Muscle of leg (tissue), 11 donors: Measurements from ENCODE around the gene EFNA5. TPM values are rescaled to one million over a fixed set of nuclear protein-coding genes. Genes with fewer than 3 reads are reported as not detected.

Experiments used
- DNase-seq: peaks from one replicate; pipeline ENCODE4 v3.0.0; 2013
- H3K27ac ChIP-seq: one replicate; pipeline ENCODE4 v1.5.1; 2013; ENCODE audit warnings: mild to moderate bottlenecking, low read length, control low read depth
- H3K27me3 ChIP-seq: one replicate; pipeline ENCODE4 v1.6.1; 2013; ENCODE audit warnings: low read length; ENCODE audit not compliant: control insufficient read depth, insufficient read depth
- H3K36me3 ChIP-seq: one replicate; pipeline ENCODE4 v1.6.1; 2013; ENCODE audit warnings: low read length; ENCODE audit not compliant: control insufficient read depth, insufficient read depth
- H3K4me1 ChIP-seq: one replicate; pipeline ENCODE4 v1.6.1; 2013; ENCODE audit warnings: low read length; ENCODE audit not compliant: control insufficient read depth, insufficient read depth
- H3K4me3 ChIP-seq: one replicate; pipeline ENCODE4 v1.5.1; 2013; ENCODE audit warnings: low read length, control low read depth
- H3K9me3 ChIP-seq: replicated peaks from 2 replicates; pipeline ENCODE4 v1.6.1; 2013; ENCODE audit warnings: low read depth, low read length; ENCODE audit not compliant: control insufficient read depth
- WGBS: methylation state at CpG from one replicate; pipeline ENCODE4 v1.1.5; 2013; ENCODE audit warnings: missing lambda C conversion rate; ENCODE audit not compliant: insufficient coverage; 5-methylcytosine and 5-hydroxymethylcytosine counted together
- polyA plus RNA-seq, 8 donors: library from polyadenylated mRNA; unstranded; fragments of 120-200 nt; gene quantifications; one replicate each; pipeline versions ENCODE4 v1.2.1 to v1.2.3, GENCODE V29; 2013; ENCODE audit warnings: inconsistent platforms in 1 of 8, low replicate concordance in 1 of 8; ENCODE audit not compliant: insufficient read length in 8 of 8, insufficient read depth in 1 of 8
- total RNA-seq: library from RNA; stranded (reverse); fragments of 120-200 nt; gene quantifications from one replicate; pipeline ENCODE4 v1.2.4, GENCODE V29; 2013

EFNA5 gene
- total and polyA plus RNA-seq, 9 donors = 2.2 to 11.4 (median 4.0) TPM

- H3K9me3 ChIP-seq = no peaks in the 10 kb centered on the region
- peaks cover 7% of the 10 kb centered on the region for H3K4me1 ChIP-seq
- H3K4me3 ChIP-seq = no peak overlapping the region
- H3K27ac ChIP-seq = no peak overlapping the region
- H3K36me3 ChIP-seq = no peaks in the 10 kb centered on the region
- no peak for DNase-seq
- no peaks in the 10 kb centered on the region for H3K27me3 ChIP-seq
- no CpG with 5 or more reads among the region's 1 CpG for WGBS
Observed at GRCh38 chr5:107383414-107383813, 287.3 kb downstream of the EFNA5 start.

GRCh38 chr5:107381189-107381856, 289.4 kb downstream of the EFNA5 start:
- Histone ChIP-seq H3K4me1 (peaks cover 4% of the 10 kb centered on the region), H3K9me3 (no peaks in the 10 kb centered on the region), H3K4me3 (no peak overlapping the region), H3K36me3 (no peaks in the 10 kb centered on the region), H3K27ac (no peak overlapping the region), H3K27me3 (no peaks in the 10 kb centered on the region)
- WGBS = 90% methylated on average over 8 of the region's 13 CpGs
- DNase-seq = peak; percentile 22

GRCh38 chr5:107380654-107381053, 290.1 kb downstream of the EFNA5 start:
- Histone ChIP-seq H3K4me1 (peaks cover 4% of the 10 kb centered on the region), H3K9me3 (no peaks in the 10 kb centered on the region), H3K27me3 (no peaks in the 10 kb centered on the region), H3K4me3 (no peak overlapping the region), H3K27ac (no peak overlapping the region), H3K36me3 (no peaks in the 10 kb centered on the region)
- WGBS = 83% methylated on average over 1 of the region's 10 CpGs
- no peak for DNase-seq

GRCh38 chr5:107378218-107378899, 292.4 kb downstream of the EFNA5 start:
- H3K36me3 ChIP-seq = no peaks in the 10 kb centered on the region
- H3K9me3 ChIP-seq = no peaks in the 10 kb centered on the region
- peaks cover 4% of the 10 kb centered on the region for H3K4me1 ChIP-seq
- no peak overlapping the region for H3K4me3 ChIP-seq
- no peak for DNase-seq
- H3K27me3 ChIP-seq = no peaks in the 10 kb centered on the region
- H3K27ac ChIP-seq = no peak overlapping the region
- no CpG with 5 or more reads among the region's 2 CpGs for WGBS

GRCh38 chr5:107377277-107377609, 293.5 kb downstream of the EFNA5 start:
- peaks cover 4% of the 10 kb centered on the region for H3K4me1 ChIP-seq
- H3K4me3 ChIP-seq = no peak overlapping the region
- no peaks in the 10 kb centered on the region for H3K9me3 ChIP-seq
- H3K36me3 ChIP-seq = no peaks in the 10 kb centered on the region
- no peaks in the 10 kb centered on the region for H3K27me3 ChIP-seq
- no peak for DNase-seq
- no CpG with 5 or more reads among the region's 5 CpGs for WGBS
- H3K27ac ChIP-seq = no peak overlapping the region

- H3K4me1 ChIP-seq = peaks cover 4% of the 10 kb centered on the region
- no peaks in the 10 kb centered on the region for H3K9me3 ChIP-seq
- peak; percentile 11 for DNase-seq
- H3K4me3 ChIP-seq = no peak overlapping the region
- no peaks in the 10 kb centered on the region for H3K27me3 ChIP-seq
- no peaks in the 10 kb centered on the region for H3K36me3 ChIP-seq
- no peak overlapping the region for H3K27ac ChIP-seq
- whole genome bisulfite sequencing = 100% methylated on average over 1 of the region's 11 CpGs
Observed at GRCh38 chr5:107376546-107377276, 294.0 kb downstream of the EFNA5 start.

- Histone ChIP-seq H3K27me3 (no peaks in the 10 kb centered on the region), H3K4me3 (no peak overlapping the region), H3K27ac (no peak overlapping the region), H3K9me3 (no peaks in the 10 kb centered on the region), H3K4me1 (no peaks in the 10 kb centered on the region), H3K36me3 (no peaks in the 10 kb centered on the region)
- WGBS = 77% methylated on average over 4 of the region's 9 CpGs
- no peak for DNase-seq
Observed at GRCh38 chr5:107373549-107374263, 297.0 kb downstream of the EFNA5 start.

GRCh38 chr5:107372723-107373450, 297.9 kb downstream of the EFNA5 start:
- Histone ChIP-seq H3K4me3 (no peak overlapping the region), H3K36me3 (no peaks in the 10 kb centered on the region), H3K9me3 (no peaks in the 10 kb centered on the region), H3K27me3 (no peaks in the 10 kb centered on the region), H3K4me1 (no peaks in the 10 kb centered on the region), H3K27ac (no peak overlapping the region)
- DNase-seq = peak; percentile 84
- 14% methylated on average over 1 of the region's 7 CpGs for WGBS

GRCh38 chr5:107370396-107370968, 300.3 kb downstream of the EFNA5 start:
- Histone ChIP-seq H3K36me3 (no peaks in the 10 kb centered on the region), H3K4me1 (no peaks in the 10 kb centered on the region), H3K27me3 (no peaks in the 10 kb centered on the region), H3K27ac (no peak overlapping the region), H3K4me3 (no peak overlapping the region), H3K9me3 (no peaks in the 10 kb centered on the region)
- WGBS = 63% methylated on average over 3 of the region's 6 CpGs
- DNase-seq = no peak
